AG10803 (cell line): ENCODE results near the gene CHRNA3.

Source experiments
- DNase-seq: peaks from one replicate; pipeline ENCODE4 v3.0.0; 2010; ENCODE audit warnings: low read depth
- H3K4me3 ChIP-seq: 2 replicates; pipeline ENCODE4 v1.5.1; 2011; ENCODE audit warnings: mild to moderate bottlenecking, low read length, control low read depth
- TF ChIP-seq, protein P1 (sequence below): conservative IDR thresholded peaks from 2 replicates; pipeline ENCODE4 v1.5.1; 2011; ENCODE audit warnings: mild to moderate bottlenecking, low read length, control low read depth, inconsistent platforms

CHRNA3 gene

DNA sequence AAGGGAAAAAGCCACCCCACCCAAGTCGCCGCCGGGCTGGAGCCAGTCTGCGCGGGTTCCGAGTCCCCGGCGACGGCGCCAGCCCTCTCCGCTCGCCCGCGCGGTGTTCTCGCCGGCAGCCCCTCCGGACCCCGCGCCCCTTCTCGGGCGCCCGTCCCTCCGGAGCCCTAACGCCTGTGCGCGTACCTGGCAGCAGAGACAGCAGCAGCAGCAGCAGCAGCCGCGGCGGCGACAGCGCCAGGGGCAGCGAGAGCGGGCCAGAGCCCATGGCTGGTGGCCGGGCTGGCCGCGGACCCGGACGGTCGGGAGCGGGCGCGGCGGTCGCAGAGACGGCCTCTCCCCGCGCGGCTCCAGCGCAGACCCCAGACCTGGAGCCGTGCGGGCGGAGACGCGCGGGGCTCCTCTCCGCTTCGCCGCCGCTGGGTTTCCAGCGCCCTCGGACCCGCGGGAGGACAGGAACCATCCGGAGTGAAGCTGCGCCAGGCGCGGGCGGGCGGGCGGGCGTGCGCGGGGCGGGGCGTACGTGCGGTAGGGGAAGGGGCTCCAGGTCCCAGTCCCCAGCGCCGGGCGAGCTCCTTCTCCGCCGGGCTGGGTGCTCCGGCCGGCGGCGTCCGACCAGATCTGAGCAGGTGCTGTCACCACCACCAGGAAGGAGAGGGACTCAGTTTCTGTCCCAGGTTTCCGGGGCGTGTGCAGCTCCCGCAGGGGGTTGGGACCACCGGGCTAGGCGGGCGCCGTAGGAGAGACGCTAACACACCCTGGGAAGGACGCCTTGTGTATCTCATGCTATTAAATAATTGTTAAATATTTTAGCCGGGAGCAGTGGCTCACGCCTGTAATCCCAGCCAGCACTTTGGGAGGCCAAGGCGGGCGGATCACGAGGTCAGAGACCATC lies at the start of gene CHRNA3:
CHRNA3 (minus strand) TSS at position 470 of the 895 bp plus-strand sequence; CDS start at position 268, 202 bp downstream.
- no peak for DNase-seq
- TF ChIP-seq, protein P1, sequence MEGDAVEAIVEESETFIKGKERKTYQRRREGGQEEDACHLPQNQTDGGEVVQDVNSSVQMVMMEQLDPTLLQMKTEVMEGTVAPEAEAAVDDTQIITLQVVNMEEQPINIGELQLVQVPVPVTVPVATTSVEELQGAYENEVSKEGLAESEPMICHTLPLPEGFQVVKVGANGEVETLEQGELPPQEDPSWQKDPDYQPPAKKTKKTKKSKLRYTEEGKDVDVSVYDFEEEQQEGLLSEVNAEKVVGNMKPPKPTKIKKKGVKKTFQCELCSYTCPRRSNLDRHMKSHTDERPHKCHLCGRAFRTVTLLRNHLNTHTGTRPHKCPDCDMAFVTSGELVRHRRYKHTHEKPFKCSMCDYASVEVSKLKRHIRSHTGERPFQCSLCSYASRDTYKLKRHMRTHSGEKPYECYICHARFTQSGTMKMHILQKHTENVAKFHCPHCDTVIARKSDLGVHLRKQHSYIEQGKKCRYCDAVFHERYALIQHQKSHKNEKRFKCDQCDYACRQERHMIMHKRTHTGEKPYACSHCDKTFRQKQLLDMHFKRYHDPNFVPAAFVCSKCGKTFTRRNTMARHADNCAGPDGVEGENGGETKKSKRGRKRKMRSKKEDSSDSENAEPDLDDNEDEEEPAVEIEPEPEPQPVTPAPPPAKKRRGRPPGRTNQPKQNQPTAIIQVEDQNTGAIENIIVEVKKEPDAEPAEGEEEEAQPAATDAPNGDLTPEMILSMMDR = no peak
- H3K4me3 ChIP-seq = no peak within 1 kb of the TSS

DNA sequence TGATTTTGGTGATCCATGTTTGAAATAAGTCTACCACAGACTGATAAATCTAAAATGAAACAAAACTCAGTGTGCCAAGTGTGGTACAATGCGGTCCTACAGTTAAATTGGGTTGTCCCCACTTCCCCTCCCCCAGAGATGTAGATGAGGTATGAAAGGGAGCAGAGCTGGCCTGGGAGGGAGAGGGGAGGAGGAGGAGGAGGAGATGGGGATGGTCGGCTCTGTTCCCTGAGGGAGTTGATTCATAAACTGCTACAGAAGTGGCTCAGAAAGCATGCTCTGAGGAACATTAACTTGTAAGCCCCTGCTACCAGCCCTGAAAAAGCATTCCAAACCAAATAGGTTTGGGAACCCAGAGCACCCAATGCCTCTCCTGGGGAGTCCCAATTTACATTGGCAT lies 48.2 kb upstream of the CHRNA3 start:
- DNase-seq = no peak
- TF ChIP-seq, protein P1 = no peak
- H3K4me3 ChIP-seq = no peak overlapping the region

DNA sequence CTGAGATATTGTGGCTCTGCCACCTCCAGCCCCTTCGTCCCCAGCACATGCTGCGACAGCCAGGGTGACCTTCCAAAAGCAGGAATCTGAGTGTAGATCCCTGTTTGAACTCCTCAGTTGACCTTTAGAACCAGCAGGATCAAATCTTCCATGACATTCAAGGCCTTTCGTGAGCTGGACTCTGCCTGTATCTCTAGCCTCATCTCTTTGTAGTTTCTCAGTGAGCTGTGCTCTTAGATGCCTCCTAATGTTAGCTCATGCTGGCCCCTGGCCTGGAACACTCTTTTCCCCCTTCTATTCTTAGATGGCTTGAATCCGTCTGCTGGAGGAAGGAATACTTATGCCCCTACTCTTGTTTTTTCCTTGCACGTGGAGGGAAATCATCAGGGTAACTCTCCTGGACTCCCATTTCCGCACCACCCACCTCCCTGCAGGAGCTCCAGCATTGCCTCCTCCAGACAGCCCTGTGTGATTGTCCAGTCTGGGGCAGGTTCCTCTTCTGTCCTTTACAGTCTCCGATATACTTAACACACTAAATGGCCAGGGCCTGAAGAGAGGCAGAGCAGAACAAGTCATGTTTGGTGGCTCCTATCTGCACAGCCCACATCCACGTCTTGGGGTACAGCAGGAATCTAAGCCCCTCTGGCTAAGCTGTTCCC lies 46.9 kb upstream of the CHRNA3 start:
- H3K4me3 ChIP-seq = no peak overlapping the region
- TF ChIP-seq, protein P1 = no peak
- DNase-seq = no peak

DNA sequence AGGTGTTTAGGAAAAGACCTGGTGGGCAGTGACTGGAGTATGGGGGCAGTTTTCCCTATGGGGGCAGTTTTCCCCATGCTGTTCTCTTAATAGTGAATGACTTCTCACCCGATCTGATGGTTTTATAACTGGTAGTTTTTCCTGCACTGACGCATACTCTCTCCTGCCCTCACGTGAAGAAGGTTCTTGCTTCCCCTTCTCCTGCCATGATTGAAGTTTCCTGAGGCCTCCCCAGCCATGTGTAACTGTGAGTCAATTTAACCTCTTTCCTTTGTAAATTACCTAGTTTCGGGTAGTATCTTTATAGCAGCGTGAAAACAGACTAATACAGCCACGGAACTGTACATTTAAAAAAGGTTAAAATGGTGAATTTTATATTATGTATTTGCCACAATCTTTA lies 45.2 kb upstream of the CHRNA3 start:
- H3K4me3 ChIP-seq = no peak overlapping the region
- TF ChIP-seq, protein P1 = no peak
- DNase-seq = no peak

DNA sequence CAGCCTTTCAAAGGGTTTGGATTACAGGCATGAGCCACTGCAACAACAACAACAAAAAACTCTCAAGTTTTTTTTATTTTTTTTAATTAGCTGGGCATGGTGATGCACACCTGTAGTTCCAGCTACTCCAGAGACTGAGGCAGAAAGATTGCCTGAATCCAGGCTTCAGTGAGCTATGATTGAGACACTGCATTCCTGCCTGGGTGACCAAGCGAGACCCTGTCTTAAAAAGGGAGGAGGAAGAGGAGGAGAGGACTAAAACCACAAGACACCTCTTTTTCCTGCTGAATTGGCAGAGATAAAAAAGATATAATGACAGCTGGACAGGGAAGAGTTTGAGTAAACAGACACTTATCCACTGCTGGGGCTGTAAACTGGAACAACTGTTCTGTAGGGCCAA lies 42.9 kb upstream of the CHRNA3 start:
- H3K4me3 ChIP-seq = no peak overlapping the region
- DNase-seq = no peak
- TF ChIP-seq, protein P1 = no peak

DNA sequence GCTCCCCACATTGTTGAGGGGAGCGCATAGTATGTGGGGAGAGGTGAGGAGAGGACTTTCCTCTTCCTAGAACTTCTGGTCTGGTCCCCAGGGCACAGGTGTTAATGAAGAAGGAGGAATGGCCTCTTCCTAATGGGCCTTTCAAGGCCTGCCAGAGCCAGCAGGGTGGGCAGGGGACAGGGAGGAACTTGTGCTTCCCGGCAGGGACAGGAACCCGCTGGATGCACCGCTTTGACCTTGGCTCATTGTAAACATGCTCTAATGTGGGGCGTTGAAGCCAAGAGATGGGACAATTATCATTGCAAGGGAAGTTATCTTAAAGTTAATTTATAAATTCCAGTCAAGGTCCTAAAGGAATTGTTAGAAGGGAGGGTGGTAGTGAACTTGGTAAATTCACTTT lies 41.2 kb upstream of the CHRNA3 start:
- DNase-seq = no peak
- TF ChIP-seq, protein P1 = no peak
- H3K4me3 ChIP-seq = no peak overlapping the region
